ENCODE data around the gene NFKBIL1.

DNA sequence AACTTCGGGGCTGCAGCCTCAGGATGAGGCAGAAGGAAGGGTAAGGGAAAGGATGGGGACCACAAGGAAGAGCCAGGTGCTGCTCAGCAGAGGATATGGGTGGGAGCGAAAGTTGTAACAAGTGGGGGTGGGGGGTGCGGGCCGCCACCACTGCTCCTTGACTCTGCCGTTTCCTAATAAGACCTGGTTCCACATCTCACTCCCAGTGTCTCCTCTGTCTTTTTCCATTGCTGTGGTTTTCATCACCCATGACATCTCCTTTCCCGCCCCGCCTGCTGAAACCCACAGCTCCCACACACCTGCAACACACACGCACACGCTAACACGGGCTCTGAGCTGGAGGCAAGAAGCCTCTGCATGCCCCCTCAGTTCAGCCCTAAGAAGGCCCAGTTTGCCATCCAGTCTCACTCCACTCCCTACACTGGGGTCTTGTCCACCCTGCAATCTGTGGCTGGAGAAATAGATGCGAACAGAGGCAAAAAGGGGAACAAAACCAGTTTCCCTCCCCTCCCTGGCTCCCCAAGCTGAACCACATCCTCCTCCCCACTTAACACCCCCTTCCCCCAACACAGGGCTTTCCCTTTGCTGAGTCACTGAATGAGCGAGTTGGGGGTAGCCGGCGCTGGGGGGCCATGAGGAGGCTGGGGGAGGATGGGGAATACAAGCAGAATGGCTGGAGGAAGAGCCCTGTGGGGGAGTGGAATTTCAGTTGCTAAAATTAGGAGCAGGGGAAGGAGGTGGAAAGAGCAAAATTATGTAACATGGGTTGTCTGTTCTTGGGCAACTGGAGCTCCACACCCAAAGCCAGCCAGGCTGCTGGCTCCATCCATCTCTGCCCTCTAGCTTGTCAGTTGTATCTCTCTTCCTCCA lies 11.5 kb downstream of the NFKBIL1 start:
- TF ChIP-seq CTCF (IDR thresholded peaks at IDR 0.05) (no peak), TP53 (CRISPR knock-in tag; IDR thresholded peaks at IDR 0.05) (no peak), SP1 (CRISPR knock-in tag; conservative IDR thresholded peaks at IDR 0.05) (no peak), JUN (CRISPR knock-in tag; IDR thresholded peaks at IDR 0.05) (no peak), AR (CRISPR knock-in tag; IDR thresholded peaks at IDR 0.05) (no peak), USF1 (CRISPR knock-in tag; IDR thresholded peaks at IDR 0.05) (no peak), USF2 (CRISPR knock-in tag; IDR thresholded peaks at IDR 0.05) (no peak), ATF1 (CRISPR knock-in tag; IDR thresholded peaks at IDR 0.05) (no peak)
- TF ChIP-seq, protein P1, sequence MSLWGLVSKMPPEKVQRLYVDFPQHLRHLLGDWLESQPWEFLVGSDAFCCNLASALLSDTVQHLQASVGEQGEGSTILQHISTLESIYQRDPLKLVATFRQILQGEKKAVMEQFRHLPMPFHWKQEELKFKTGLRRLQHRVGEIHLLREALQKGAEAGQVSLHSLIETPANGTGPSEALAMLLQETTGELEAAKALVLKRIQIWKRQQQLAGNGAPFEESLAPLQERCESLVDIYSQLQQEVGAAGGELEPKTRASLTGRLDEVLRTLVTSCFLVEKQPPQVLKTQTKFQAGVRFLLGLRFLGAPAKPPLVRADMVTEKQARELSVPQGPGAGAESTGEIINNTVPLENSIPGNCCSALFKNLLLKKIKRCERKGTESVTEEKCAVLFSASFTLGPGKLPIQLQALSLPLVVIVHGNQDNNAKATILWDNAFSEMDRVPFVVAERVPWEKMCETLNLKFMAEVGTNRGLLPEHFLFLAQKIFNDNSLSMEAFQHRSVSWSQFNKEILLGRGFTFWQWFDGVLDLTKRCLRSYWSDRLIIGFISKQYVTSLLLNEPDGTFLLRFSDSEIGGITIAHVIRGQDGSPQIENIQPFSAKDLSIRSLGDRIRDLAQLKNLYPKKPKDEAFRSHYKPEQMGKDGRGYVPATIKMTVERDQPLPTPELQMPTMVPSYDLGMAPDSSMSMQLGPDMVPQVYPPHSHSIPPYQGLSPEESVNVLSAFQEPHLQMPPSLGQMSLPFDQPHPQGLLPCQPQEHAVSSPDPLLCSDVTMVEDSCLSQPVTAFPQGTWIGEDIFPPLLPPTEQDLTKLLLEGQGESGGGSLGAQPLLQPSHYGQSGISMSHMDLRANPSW (CRISPR knock-in tag; conservative IDR thresholded peaks at IDR 0.05; ENCODE audit: low read depth) = no peak
- TF ChIP-seq, protein P2, sequence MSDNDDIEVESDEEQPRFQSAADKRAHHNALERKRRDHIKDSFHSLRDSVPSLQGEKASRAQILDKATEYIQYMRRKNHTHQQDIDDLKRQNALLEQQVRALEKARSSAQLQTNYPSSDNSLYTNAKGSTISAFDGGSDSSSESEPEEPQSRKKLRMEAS (CRISPR knock-in tag; IDR thresholded peaks at IDR 0.05) = no peak
